Parathyroid adenoma (tissue), 2 donors: ENCODE measurements around the gene FFAR4.

Experiments
- H2AFZ ChIP-seq: fragments of 300-600 bp; sonication (generic); one replicate; pipeline ENCODE4 v1.7.0; 2017; ENCODE audit warnings: antibody characterized with exemption, mild to moderate bottlenecking
- H3K27ac ChIP-seq: fragments of 300-600 bp; sonication (generic); one replicate; pipeline ENCODE4 v1.7.0; 2017
- H3K27me3 ChIP-seq: fragments of 300-600 bp; sonication (generic); one replicate; pipeline ENCODE4 v1.7.0; 2017; ENCODE audit warnings: low read length; ENCODE audit not compliant: control insufficient read depth, insufficient read depth
- H3K36me3 ChIP-seq: fragments of 300-600 bp; sonication (generic); one replicate; pipeline ENCODE4 v1.7.0; 2017; ENCODE audit warnings: low read length; ENCODE audit not compliant: control insufficient read depth, insufficient read depth
- H3K4me1 ChIP-seq: fragments of 300-600 bp; sonication (generic); one replicate; pipeline ENCODE4 v1.7.0; 2017; ENCODE audit warnings: control low read depth
- H3K4me2 ChIP-seq: fragments of 300-600 bp; sonication (generic); one replicate; pipeline ENCODE4 v1.7.0; 2017; ENCODE audit warnings: low read length
- H3K4me3 ChIP-seq: fragments of 300-600 bp; sonication (generic); one replicate; pipeline ENCODE4 v1.7.0; 2017; ENCODE audit warnings: low read depth, low read length
- H3K79me2 ChIP-seq: fragments of 300-600 bp; sonication (generic); one replicate; pipeline ENCODE4 v1.7.0; 2017; ENCODE audit warnings: control low read depth
- H3K9ac ChIP-seq: fragments of 300-600 bp; sonication (generic); one replicate; pipeline ENCODE4 v1.7.0; 2017; ENCODE audit warnings: mild to moderate bottlenecking
- H3K9me3 ChIP-seq: fragments of 300-600 bp; sonication (generic); one replicate; pipeline ENCODE4 v1.7.0; 2017; ENCODE audit warnings: low read length; ENCODE audit not compliant: control insufficient read depth
- CTCF ChIP-seq: fragments of 300-600 bp; sonication (generic); IDR thresholded peaks from one replicate; pipeline ENCODE4 v1.7.0; 2017; ENCODE audit warnings: antibody characterized with exemption, mild to moderate bottlenecking
- donor health status: primary hyperparathyroidism.

Gene FFAR4

GRCh38 chr10:93584445-93584844 lies 18.0 kb downstream of the FFAR4 start:
- TF ChIP-seq CTCF, result no peak
- no peak overlapping the region for H3K27ac ChIP-seq
- H3K4me1 ChIP-seq, result no peaks in the 10 kb centered on the region
- no peaks in the 10 kb centered on the region for H3K9me3 ChIP-seq
- no peak overlapping the region for H3K9ac ChIP-seq
- no peaks in the 10 kb centered on the region for H3K27me3 ChIP-seq
- no peaks in the 10 kb centered on the region for H3K79me2 ChIP-seq
- H3K4me2 ChIP-seq, result no peak overlapping the region
- no peak overlapping the region for H3K4me3 ChIP-seq
- H2AFZ ChIP-seq, result no peak overlapping the region
- no peaks in the 10 kb centered on the region for H3K36me3 ChIP-seq

GRCh38 chr10:93589648-93590562 lies 23.4 kb downstream of the FFAR4 start:
- H3K9me3 ChIP-seq, result no peaks in the 10 kb centered on the region
- H3K4me1 ChIP-seq, result no peaks in the 10 kb centered on the region

GRCh38 chr10:93590638-93591037 lies 24.2 kb downstream of the FFAR4 start:
- no peak overlapping the region for H3K4me3 ChIP-seq
- TF ChIP-seq CTCF, result no peak
- H3K27ac ChIP-seq, result no peak overlapping the region
- H3K9ac ChIP-seq, result no peak overlapping the region
- no peaks in the 10 kb centered on the region for H3K9me3 ChIP-seq
- no peaks in the 10 kb centered on the region for H3K27me3 ChIP-seq
- no peaks in the 10 kb centered on the region for H3K79me2 ChIP-seq
- H3K4me2 ChIP-seq, result no peak overlapping the region
- no peaks in the 10 kb centered on the region for H3K36me3 ChIP-seq
- H2AFZ ChIP-seq, result no peak overlapping the region
- no peaks in the 10 kb centered on the region for H3K4me1 ChIP-seq

More at GRCh38 chr10:93589648-93590562, 23.4 kb downstream of the FFAR4 start:
- Histone ChIP-seq H3K27ac (no peak overlapping the region), H3K4me2 (no peak overlapping the region), H3K4me3 (no peak overlapping the region), H3K27me3 (no peaks in the 10 kb centered on the region), H3K79me2 (no peaks in the 10 kb centered on the region), H2AFZ (no peak overlapping the region), H3K36me3 (no peaks in the 10 kb centered on the region), H3K9ac (no peak overlapping the region)
- no peak for TF ChIP-seq CTCF

- Histone ChIP-seq H3K36me3 (no peaks in the 10 kb centered on the region), H3K9me3 (no peaks in the 10 kb centered on the region), H3K4me2 (no peak overlapping the region), H3K27ac (no peak overlapping the region), H3K27me3 (no peaks in the 10 kb centered on the region), H3K4me3 (no peak overlapping the region), H3K79me2 (no peaks in the 10 kb centered on the region), H2AFZ (no peak overlapping the region), H3K9ac (no peak overlapping the region), H3K4me1 (no peaks in the 10 kb centered on the region)
- no peak for TF ChIP-seq CTCF
Observed at GRCh38 chr10:93591065-93591808, 24.8 kb downstream of the FFAR4 start.
